SIG-M5 treated with dmso at 0.1 percent for 504 hours (cell line): ENCODE measurements around the gene PCBD1.
"Not testable (repeated sequence)": the region's sequence is repeated elsewhere in the genome, so short reads cannot be mapped to it uniquely, and the experiment has no call there.

Source experiments
- DNase-seq: peaks from one replicate; lab custom pipeline; 2025; ENCODE audit not compliant: unreplicated experiment; lab: John Stamatoyannopoulos, UW

PCBD1 gene

DNA sequence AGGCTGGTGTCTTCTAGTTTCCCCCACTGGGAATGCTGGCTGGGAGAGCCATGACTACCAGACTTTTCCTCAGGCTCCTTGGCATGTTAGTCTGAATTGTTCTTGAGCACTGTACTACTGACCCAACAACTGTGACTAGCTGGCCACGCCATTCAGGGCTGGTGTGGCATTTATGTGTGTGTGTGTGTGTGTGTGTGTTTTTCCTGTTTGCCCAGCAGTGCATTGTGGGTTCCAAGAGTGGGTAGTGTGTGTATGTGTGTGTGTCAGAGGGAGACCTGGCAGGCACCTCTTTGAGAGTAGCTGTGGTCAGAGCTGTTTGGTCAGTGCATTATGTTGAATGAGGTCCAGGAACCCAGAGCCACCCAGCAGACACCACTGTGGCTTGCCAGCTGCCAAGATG is 9.2 kb downstream of the PCBD1 start:
- DNase-seq, result no peak

DNA sequence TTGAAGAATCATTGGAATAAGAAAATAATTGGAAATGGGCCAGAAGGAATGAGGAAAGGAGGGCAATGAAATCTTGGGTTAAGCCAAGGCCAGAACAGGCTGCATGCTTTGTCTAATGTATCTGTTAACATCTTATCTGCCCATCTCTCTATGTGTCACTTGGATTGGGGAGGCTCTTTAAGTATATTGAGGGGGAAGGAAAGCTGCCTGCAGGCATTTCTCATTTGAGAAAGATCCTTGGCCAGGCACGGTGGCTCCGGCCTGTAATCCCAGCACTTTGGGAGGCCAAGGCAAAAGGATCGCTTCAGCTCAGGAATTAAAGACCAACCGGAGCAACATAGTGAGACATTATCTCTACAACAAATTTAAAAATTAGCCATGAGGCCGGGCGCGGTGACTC is 14.3 kb downstream of the PCBD1 start:
- DNase-seq, result no peak

DNA sequence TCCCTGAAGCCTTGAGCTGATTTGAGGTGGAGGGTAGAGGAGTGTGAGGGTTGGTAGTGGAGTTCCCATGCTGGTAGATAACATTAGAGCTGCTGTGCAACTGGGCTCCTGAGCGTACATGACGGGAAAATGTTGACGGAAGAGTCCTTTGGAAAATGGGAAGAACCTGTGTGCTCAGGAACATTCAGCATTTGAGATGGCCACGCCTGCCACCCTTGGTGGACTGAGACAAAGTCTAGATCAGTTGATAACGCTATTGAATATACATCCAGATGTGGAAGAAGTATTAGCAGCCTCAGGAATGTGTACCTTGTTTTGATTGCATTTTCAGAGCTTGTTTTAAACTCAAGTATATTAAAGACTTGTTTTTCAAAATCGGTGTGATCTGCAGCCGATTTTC is 16.1 kb downstream of the PCBD1 start:
- DNase-seq, result no peak

DNA sequence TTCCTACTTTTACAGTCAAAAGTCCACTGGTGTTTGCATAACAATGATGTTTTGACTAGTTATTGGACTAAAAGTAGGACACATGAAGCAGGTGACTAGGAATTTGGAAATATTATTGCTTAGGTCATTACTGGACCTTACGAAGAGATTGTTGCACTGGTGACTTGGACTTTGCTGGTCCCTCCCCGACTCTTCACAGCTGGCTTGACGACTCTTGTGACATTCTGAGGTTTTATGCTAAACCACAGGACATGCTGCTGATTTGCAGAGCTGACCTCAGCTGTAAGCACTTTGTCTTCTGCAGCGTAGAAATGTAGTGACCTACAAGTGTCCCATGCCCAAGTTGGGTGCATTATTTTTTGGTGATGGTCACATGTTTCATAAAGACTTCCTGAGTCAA is 21.9 kb downstream of the PCBD1 start:
- peak; percentile 9 for DNase-seq

DNA sequence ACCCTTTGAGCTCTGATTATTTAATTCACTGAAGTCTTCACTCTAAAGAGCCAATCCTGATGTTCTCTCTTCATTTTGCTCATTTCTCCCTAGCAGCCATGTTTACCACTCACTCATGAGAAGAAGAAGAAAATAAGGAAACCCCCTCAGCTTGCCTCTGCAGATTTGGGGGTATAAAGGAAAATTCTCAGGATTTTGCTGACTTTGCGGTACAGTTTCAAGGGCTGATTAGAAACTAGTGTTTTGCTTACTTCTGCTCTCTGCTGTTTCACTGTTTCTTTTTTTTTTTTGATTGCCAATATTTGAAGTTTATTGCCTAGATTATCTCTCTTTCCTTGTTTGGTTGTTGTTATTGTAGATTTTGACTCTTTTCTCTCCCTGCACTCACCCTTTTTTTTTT is 23.4 kb downstream of the PCBD1 start:
- DNase-seq, result no peak

DNA sequence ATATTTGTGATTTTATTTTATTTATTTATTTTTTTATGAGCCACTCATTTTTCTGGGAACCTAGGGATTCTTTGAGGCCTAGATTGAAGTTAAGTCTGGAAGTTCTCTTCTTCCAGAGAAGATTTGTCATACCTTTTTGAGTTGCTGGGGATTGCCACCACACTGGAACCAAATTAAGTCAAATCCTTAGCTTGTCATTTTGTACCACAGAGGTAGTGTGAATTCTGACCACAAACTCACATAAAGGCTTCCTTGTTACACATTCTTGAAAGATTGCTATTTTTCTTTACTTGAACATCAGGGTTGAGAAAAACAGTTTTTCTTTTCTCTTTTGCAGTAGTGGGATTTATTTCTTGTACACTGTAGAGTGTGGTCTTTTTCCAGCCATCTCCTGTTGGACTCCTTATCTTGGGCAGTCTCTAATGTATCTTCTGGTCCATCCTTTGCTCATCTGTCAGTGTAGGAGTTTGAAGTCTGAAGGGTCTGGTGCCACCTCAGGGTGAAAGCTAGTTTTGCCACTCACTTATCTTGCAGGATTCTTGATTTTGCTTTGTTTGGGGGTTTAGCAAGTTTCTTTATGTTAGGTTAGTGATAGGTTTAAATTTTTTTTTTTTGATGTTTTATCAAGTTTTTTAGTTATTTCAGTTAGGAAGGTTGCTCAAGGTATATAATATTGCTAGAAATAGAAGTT is 24.8 kb downstream of the PCBD1 start:
- DNase-seq, result no peak

DNA sequence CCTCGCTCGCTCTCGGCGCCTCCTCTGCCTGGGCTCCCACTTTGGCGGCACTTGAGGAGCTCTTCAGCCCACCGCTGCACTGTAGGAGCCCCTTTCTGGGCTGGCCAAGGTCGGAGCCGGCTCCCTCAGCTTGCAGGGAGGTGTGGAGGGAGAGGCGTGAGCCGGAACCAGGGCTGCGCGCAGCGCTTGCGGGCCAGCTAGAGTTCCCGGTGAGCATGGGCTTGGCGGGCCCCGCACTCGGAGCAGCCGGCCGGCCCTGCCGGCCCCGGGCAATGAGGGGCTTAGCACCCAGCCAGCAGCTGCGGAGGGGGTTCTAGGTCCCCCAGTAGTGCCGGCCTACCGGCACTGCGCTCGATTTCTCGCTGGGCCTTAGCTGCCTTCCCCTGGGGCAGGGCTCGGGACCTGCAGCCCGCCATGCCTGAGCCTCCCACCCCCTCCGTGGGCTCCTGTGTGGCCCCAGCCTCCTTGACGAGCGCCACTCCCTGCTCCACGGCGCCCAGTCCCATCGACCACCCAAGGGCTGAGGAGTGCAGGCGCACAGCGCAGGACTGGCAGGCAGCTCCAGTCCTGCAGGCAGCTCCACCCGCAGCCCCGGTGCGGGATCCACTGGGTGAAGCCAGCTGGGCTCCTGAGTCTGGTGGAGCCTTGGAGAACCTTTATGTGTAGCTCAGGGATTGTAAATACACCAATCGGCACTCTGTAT is 26.7 kb downstream of the PCBD1 start:
- not testable (repeated sequence) for DNase-seq

DNA sequence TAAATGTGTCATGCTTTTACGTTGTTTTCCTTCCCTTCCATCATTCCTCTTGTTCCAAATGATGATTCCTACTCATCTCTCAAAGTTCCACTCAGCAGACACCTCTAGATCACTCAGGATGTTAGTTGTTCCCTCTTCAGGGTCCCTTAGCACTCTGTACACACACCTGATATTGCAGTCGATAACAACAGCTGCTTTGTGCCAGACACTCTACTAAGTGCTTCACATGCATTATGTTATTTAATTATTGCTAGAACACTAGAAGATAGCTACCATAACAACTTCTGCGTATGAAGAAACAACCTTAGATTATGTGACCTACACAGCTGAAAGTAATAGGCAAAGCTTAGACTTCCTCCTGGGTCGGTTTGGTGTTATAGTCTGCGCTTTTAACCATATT is 29.6 kb downstream of the PCBD1 start:
- DNase-seq, result no peak

DNA sequence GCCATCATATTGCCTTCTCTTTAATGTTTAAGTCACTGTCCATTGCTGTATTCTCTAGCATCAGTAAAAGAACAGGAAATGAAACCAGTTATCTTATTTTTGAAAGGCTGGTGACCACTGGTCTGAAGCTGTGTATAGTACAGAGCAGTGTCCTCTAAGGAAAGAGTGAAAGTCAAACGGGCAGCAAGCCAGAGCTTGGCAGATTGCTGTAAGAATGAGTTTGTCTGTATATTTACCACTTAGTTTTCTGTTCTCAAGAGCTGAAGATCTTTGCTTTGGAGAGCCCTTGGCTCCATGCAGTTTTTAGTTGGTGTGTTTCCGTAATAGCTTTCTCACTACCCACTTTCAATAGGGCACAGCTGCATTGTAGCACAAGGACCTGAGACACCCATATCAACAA is 31.9 kb downstream of the PCBD1 start:
- DNase-seq, result no peak

DNA sequence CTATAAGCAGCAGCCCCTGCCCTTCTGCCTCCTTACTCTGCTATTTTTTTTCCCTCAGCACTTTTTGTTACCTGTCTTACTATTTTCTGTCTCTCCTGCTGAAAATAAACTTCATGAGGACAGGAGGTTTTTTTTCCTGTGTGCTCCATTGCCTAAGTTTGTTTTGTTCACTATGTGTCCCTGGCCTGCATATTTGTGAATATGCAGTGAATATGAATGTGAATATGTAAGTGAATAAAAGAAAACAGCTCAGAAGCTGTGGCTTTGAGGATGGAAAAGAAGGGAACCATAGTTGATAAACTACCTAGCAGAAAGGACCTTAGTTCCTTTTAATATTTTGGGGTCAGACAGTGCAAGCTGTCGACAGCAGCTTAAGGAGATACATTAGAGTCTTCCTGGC is 34.9 kb downstream of the PCBD1 start:
- DNase-seq, result no peak

DNA sequence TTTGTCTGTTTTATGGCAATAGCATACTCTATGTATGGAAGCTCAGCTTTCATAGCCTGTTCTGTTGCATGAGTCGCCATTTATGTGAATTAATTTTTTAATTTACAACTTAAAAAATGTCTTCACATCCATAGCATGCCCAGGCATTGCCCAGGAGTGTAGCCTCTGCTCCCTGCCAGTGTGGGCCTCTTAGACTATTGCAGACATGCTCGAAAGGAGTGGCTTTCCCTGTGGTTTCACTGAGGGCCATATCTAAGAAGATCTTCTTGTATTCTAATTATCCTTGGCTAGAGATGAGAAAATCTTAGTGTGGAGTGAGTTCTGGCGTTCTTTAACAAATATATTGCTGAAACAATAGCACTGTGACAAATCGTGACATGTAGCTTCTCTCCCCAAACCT is 35.3 kb downstream of the PCBD1 start:
- no peak for DNase-seq

DNA sequence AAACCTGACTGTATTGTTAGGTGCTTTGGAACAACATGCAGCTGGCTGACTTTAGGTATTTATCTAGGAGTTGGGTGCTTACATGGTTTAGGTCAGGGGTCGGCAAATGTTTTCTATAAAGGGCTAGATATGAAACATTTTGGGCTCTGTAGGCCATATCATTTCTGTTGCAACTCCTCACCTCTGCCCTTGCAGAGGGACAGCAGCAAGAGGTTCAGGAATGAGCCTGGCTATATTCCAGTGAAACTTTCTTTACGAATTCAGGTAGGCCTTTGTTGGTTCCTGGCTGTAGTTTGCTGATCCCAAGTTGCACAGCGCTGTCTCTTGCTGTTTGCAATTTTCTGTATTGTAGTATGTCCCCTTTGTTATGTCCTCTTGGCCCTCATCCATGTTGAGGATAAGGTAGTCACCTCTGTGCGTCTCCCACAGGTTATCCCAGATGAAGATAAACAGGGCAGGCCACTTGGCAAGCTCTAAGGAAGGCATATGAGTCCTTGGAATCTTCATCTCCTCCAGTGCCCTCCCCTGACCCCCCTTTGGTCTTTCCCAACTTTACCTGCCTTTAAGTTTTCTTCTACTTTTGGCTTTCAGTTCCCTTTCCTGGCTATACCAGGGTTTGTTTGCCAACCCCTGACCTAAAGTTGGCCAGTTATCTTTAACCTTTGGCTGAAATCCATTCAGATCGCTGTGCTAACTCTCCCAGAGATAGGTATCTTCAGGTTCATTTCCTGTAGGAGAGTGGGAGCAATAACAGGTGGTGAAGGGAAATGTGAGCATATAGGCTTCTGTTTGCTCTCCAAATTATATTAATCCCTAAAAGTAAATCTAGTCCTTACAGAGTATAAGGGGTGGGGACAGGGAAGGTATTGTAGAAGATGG is 36.5 kb downstream of the PCBD1 start:
- no peak for DNase-seq

DNA sequence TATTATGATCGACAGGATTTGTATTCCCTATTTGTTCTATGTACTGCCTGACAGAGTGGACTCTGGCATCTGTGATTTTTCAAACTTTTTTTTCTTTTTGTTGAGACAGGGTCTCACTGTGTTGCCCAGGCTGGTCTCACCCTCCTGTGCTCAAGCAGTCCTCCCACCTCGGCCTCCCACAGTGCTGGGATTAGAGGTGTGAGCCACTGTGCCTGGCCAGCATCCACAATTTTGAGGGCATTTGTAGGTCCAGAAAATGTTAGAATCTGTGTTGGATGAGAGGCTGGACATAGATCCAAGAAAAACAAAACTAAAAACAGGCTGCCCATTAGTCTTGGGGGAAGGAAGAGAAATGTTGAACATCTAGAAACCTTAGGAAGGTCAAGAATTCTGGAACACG is 38.3 kb downstream of the PCBD1 start:
- DNase-seq, result no peak

DNA sequence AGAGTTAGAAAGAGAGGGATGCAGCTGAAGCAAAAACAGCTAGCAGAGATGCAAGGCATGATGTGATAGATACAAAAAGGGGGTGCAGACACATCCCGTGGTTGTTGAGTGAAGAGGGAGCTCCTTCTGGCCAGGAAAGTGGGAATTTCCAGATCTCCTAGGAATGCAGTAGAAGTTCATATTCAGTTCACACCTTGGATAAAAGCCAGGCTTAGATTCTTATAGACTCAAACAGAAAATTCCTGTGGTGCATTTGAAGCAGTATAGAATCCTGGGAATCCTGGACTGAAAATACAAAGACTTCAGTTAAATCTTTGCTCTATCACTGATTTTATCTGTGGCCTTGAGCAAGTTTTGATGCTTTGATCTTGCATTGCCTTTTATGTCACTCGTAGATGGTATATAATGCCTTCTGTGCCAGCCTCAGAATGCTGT is 38.8 kb downstream of the PCBD1 start:
- DNase-seq, result no peak

DNA sequence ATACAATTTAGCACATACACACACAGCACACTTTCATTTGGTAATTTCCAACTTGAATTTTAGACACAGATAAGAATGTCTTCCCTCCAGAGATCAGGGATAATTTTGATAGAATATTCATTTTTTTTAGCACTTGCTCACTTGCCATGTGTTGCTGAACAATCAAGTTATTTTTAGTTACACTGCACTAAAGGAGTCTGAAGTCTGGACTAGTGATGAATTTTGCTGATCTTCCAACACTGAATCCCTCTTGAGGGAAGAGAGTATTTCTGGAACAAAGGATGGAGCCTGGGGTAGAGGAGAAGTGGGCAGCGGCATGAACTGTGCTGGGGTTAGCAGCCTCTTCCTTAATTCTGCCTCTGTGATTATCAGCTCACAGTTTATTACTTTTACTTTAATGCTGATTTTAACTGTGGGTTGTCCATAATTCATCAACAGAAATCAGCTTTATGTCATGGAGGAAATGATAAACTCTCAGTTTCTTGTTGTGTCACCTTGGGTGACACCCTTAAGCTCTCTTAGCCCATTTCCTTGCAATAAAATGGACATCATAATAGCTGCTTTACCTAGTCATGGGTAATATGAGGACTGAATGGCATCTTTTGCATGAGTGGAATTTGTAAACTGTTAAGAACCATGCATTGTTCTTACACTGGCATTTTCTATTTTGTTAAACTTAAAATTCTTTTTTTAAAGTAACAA is 40.6 kb downstream of the PCBD1 start:
- DNase-seq, result no peak

DNA sequence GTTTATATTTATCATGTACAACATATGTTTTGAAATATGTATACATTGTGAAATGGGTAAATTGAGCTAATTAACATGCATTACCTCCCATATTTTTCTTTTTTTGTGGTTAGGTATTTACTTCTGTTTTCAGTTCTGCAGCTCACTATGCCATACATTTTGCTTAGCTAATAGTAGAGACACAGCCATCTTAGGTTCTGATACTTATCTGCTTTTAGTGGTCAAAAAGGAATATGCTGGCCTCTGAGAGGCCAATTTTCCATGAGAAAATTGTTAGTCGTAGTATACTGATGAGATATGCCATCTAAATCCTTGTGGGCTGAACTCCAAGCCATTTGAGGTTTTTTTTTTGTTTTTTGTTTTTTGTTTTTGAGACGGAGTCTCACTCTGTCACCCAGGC is 41.6 kb downstream of the PCBD1 start:
- DNase-seq, result no peak

DNA sequence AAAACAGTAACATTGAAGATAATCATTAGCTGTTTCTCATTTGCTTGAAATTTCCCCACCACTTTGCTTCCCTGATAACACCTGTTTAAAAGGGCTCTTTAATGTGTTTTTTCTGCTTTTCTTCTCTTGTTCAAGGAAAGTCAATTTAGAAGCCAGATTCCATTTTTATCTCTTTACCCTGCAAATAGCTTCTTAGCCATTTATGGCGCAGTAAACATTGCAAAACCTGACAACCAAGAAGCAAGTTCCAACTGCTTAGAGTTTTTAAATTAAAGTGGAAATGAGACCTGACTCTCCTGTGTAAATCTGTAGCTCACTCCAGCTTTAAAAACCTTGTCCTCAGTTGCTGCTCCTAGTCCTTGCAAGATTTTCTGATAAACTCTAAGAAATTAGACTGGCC is 42.5 kb downstream of the PCBD1 start:
- no peak for DNase-seq

DNA sequence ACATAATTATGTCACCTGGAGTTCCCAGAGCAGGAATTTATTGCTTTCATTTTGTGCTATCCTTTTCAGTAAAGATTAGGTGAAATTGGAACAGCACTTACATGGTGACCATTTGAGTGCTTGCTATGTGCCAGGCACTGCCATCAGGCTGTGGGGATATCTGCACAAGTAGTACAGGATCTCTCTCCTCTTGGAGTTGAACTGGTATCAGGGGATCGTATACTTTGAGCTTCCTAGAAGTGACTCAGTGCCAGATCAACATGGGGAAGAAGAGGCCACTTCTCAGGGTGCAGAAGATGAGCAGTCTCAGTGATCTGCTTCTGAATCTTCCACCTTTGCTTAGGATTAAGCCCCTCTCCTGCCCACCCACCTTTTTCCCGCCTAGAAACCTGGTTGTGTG is 43.1 kb downstream of the PCBD1 start:
- no peak for DNase-seq

DNA sequence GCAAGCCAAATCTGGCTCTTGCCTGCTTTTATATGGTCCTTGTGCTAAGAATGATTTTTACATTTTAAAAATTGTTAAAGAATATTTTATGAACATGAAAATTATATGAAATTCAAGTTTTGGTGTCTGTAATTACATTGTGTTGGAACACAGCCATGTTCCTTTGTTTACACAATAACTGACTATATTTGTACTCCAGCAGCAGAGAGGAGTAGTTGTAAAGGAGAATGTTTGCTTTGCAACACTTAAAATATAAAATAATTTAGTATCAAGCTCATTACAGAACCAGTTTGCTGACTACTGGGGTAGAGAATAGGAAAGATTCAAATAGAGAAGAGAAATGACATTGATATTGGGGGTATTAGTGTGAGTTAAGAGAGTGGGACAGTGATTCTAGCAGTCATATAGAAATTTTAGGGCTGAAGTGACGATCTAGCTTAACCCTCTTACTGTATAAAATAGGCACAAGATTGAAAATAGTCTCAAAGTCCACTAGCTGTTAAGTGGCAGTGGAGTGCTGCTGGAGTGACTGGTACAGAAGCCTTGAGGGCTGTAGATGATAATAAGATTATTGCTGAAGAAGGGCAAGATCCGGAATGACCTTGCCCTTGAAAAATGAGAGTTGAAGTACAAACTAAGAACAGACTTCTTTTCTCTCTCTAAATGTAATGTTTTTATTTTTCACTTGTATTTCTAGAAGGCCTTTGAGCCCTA is 44.4 kb downstream of the PCBD1 start:
- DNase-seq, result no peak

DNA sequence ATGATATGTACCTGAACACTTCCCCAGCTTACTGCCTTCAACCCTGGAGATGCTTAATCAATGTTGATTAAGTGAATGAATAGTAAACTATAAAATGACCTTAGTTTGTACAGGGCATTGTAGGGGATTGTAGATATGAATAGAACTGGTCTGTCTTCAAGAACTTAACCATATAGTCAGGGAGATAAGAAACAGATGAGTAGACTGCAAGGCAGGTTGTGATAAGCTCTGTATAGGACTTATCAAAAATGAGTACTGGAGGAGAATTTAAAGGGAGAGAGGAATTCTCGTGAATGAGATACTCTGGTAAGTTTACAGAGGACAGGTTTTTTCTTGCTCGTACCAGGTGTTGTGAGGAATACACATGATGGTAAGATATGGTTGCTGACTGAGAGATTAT is 45.0 kb downstream of the PCBD1 start:
- no peak for DNase-seq

DNA sequence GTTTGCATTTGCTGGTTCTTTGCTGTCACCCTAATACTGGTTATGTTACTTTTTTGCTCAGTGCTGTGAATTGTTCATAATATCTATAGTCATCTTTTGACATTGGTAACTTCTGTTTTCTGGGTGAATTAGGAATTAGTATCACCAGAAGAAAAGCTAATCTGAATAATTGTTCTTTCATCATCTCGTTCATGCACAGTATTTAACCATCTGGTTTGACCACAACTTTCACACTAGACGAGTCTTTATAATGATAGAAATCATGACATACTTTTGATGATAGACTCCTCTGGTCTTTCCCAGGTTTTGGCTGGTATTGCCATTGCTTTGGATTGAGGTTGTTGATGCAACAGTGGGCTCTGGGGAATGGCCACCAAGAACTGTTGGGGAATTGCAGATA is 47.5 kb downstream of the PCBD1 start:
- DNase-seq, result no peak
